ENCODE results near the gene RNF167.

DNA sequence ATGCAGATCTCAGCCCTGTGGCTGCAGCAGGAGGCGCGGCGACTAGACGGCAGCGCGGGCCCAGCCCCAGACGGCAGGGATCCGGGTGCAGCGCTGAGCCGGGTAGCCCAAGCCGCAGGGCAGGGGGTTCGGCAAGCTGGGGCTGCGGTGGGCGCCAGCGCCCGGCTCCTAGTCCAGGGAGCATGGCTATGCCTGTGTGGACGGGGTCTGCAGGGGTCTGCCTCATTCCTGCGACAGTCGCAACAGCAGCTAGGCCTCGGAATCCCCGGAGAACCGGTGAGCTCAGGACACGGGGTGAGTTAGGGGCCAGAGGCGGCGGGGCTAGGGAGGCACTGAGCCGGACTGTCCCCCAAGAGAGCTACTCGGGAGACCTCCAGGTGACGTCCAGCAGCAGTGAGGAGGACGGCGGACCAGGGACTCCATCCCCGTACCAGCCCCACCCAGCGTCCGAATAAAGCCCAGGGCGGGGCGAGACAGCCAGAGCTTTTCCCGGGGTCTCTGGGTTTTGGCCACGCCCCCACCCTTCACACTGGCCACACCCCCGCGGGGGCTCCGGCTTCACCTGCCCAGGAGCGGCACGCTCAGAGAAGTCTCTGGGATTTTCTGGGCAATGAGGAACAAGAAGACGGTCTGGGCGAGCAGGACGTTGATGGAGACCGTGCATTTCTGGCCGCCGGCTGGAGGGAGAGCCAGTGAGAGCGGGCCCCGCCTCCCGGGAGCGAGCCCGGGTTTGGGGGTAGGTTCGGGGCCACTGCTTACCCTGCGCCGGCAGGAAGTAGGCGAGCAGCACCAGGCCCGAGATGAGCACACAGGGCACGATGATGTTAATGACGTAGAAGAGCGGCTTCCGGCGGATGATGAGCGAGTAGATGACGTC, 39.6 kb upstream of the RNF167 start:
- TF ChIP-seq, protein P1, sequence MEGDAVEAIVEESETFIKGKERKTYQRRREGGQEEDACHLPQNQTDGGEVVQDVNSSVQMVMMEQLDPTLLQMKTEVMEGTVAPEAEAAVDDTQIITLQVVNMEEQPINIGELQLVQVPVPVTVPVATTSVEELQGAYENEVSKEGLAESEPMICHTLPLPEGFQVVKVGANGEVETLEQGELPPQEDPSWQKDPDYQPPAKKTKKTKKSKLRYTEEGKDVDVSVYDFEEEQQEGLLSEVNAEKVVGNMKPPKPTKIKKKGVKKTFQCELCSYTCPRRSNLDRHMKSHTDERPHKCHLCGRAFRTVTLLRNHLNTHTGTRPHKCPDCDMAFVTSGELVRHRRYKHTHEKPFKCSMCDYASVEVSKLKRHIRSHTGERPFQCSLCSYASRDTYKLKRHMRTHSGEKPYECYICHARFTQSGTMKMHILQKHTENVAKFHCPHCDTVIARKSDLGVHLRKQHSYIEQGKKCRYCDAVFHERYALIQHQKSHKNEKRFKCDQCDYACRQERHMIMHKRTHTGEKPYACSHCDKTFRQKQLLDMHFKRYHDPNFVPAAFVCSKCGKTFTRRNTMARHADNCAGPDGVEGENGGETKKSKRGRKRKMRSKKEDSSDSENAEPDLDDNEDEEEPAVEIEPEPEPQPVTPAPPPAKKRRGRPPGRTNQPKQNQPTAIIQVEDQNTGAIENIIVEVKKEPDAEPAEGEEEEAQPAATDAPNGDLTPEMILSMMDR (IDR thresholded peaks at IDR 0.05): no peak
- TF ChIP-seq POLR2A (IDR thresholded peaks at IDR 0.05): no peak
